IMR-90 (cell line): ENCODE data around the gene CAVIN2. TPM values are rescaled to one million over a fixed set of nuclear protein-coding genes. Genes with fewer than 3 reads are reported as not detected.

ENCODE experiments used
- ATAC-seq: fragments of 200-7000 bp; cut with Tn5 transposase; 2 replicates; pipeline ENCODE4 v1.9.1; 2020; ENCODE audit warnings: low read depth, mild to moderate bottlenecking, moderate library complexity
- BruUV-seq: library from RNA; stranded (reverse); fragments of 400-500 nt; replicated peaks from 2 replicates; lab custom pipeline; 2021; lab: Mats Ljungman, UMichigan
- CTCF ChIA-PET: fragments of 300-600 bp; formaldehyde crosslinking; extraction: SDS; loops from one replicate; lab custom pipeline; 2021; ENCODE audit warnings: antibody characterized with exemption; lab: Yijun Ruan, JAX
- POLR2A ChIA-PET: fragments of 300-600 bp; sonication (Branson Sonifier 250); formaldehyde crosslinking; loops from one replicate; lab custom pipeline; 2022; ENCODE audit warnings: antibody characterized with exemption; ENCODE audit not compliant: unreplicated experiment; lab: Charles Lee
- DNase-seq: peaks from one replicate; pipeline ENCODE4 v3.0.0; 2013
- H2AFZ ChIP-seq: replicated peaks from 2 replicates; pipeline ENCODE3; 2013; ENCODE audit warnings: low read length, mild to moderate bottlenecking; ENCODE audit not compliant: poor library complexity
- H2AK5ac ChIP-seq: 2 replicates; pipeline ENCODE4 v1.6.1; 2013; ENCODE audit warnings: low read depth, low read length, inconsistent platforms
- H2AK9ac ChIP-seq: replicated peaks from 2 replicates; pipeline ENCODE3; 2013; ENCODE audit warnings: mild to moderate bottlenecking, low read depth, low read length, moderate library complexity; ENCODE audit not compliant: poor library complexity
- H2BK120ac ChIP-seq: 2 replicates; pipeline ENCODE4 v1.6.1; 2013; ENCODE audit warnings: low read depth, low read length, inconsistent platforms
- H2BK15ac ChIP-seq: 3 replicates; pipeline ENCODE4 v1.6.1; 2013; ENCODE audit warnings: low read depth, low read length, inconsistent platforms
- H2BK20ac ChIP-seq: 2 replicates; pipeline ENCODE4 v1.6.1; 2013; ENCODE audit warnings: low read depth, mild to moderate bottlenecking, inconsistent platforms, low read length, moderate library complexity
- H2BK5ac ChIP-seq: 2 replicates; pipeline ENCODE4 v1.6.1; 2013; ENCODE audit warnings: mild to moderate bottlenecking, low read depth, low read length, inconsistent platforms; ENCODE audit not compliant: poor library complexity, severe bottlenecking
- H3K14ac ChIP-seq: replicated peaks from 2 replicates; pipeline ENCODE4 v1.6.1; 2013; ENCODE audit warnings: low read depth, low read length, inconsistent platforms
- H3K18ac ChIP-seq: 2 replicates; pipeline ENCODE4 v1.6.1; 2013; ENCODE audit warnings: low read depth, low read length, control low read depth
- H3K23ac ChIP-seq: 2 replicates; pipeline ENCODE4 v1.6.1; 2013; ENCODE audit warnings: low read depth, low read length, inconsistent platforms
- H3K27ac ChIP-seq: 2 replicates; pipeline ENCODE4 v1.5.1; 2013; ENCODE audit warnings: mild to moderate bottlenecking, control low read depth, low read length; ENCODE audit not compliant: insufficient read depth
- H3K27me3 ChIP-seq: 2 replicates; pipeline ENCODE4 v1.6.1; 2013; ENCODE audit warnings: low read length; ENCODE audit not compliant: control insufficient read depth, insufficient read depth
- H3K36me3 ChIP-seq: 2 replicates; pipeline ENCODE4 v1.6.1; 2013; ENCODE audit warnings: low read length, mixed read lengths; ENCODE audit not compliant: control insufficient read depth, insufficient read depth
- H3K4ac ChIP-seq: 2 replicates; pipeline ENCODE4 v1.6.1; 2013; ENCODE audit warnings: low read depth, low read length, inconsistent platforms
- H3K4me1 ChIP-seq: 2 replicates; pipeline ENCODE4 v1.6.1; 2013; ENCODE audit warnings: low read length, mixed read lengths; ENCODE audit not compliant: control insufficient read depth, insufficient read depth
- H3K4me2 ChIP-seq: 2 replicates; pipeline ENCODE4 v1.6.1; 2013; ENCODE audit warnings: low read depth, mild to moderate bottlenecking, control low read depth, low read length, moderate library complexity
- H3K4me3 ChIP-seq: 2 replicates; pipeline ENCODE4 v1.5.1; 2013; ENCODE audit warnings: low read depth, mild to moderate bottlenecking, control low read depth, low read length, moderate library complexity; ENCODE audit not compliant: insufficient read depth
- H3K56ac ChIP-seq: 2 replicates; pipeline ENCODE4 v1.6.1; 2013; ENCODE audit warnings: low read length, inconsistent platforms; ENCODE audit not compliant: insufficient read depth; ENCODE audit errors: extremely low read depth
- H3K79me1 ChIP-seq, 2 experiments: 2 replicates each; pipeline ENCODE4 v1.6.1; 2013; ENCODE audit warnings: low read length in 2 of 2, inconsistent platforms in 1 of 2, low read depth in 1 of 2
- H3K9ac ChIP-seq: 2 replicates; pipeline ENCODE4 v1.6.1; 2013; ENCODE audit warnings: low read depth, low read length, control low read depth
- H3K9me1 ChIP-seq: 2 replicates; pipeline ENCODE4 v1.6.1; 2013; ENCODE audit warnings: low read length, inconsistent platforms; ENCODE audit not compliant: insufficient read depth
- H3K9me3 ChIP-seq: 2 replicates; pipeline ENCODE4 v1.6.1; 2013; ENCODE audit warnings: low read length; ENCODE audit not compliant: control insufficient read depth, insufficient read depth
- H4K20me1 ChIP-seq: 2 replicates; pipeline ENCODE4 v1.6.1; 2013; ENCODE audit warnings: low read length, inconsistent platforms; ENCODE audit not compliant: insufficient read depth
- H4K5ac ChIP-seq: 2 replicates; pipeline ENCODE4 v1.6.1; 2013; ENCODE audit warnings: mild to moderate bottlenecking, low read depth, low read length, control low read depth
- H4K8ac ChIP-seq, 2 experiments: 2 replicates each; pipeline ENCODE4 v1.6.1; 2013; ENCODE audit warnings: low read depth in 2 of 2, low read length in 2 of 2, control low read depth in 1 of 2, inconsistent platforms in 1 of 2
- H4K91ac ChIP-seq: 2 replicates; pipeline ENCODE4 v1.6.1; 2013; ENCODE audit warnings: low read depth, low read length, inconsistent platforms; ENCODE audit not compliant: insufficient read depth
- MAZ ChIP-seq: IDR thresholded peaks from 2 replicates; pipeline ENCODE4 v1.6.1; 2012; ENCODE audit warnings: low read depth, mild to moderate bottlenecking, low read length, improper control_type of control experiment, moderate library complexity, borderline replicate concordance
- POLR2A ChIP-seq: IDR thresholded peaks from 2 replicates; pipeline ENCODE4 v1.6.1; 2012; ENCODE audit warnings: mild to moderate bottlenecking, low read depth, low read length
- WGBS, 2 experiments: methylation state at CpG; one replicate each; pipeline versions ENCODE4 v1.1.5 to v1.1.7; 2013; ENCODE audit warnings: missing lambda C conversion rate in 2 of 2; ENCODE audit not compliant: insufficient read length in 1 of 2; ENCODE audit errors: extremely low coverage in 2 of 2; 5-methylcytosine and 5-hydroxymethylcytosine counted together
- dilution Hi-C: fragments of 300-500 bp; cut with HindIII; formaldehyde crosslinking; loops from one replicate; pipeline ENCODE4 v1.14.3; 2018; ENCODE audit warnings: low sequenced_read_pairs; ENCODE audit not compliant: unreplicated experiment
- in situ Hi-C: fragments of 300-500 bp; cut with MboI; formaldehyde crosslinking; loops from 3 replicates; pipeline ENCODE4 v1.14.3; 2019; ENCODE audit warnings: low sequenced_read_pairs, inconsistent platforms, mixed read lengths
- intact Hi-C: fragments of 100-400 bp; cut with micrococcal nuclease; formaldehyde crosslinking; loops from 2 replicates; pipeline ENCODE4 v1.10.0; 2022
- polyA plus RNA-seq, 3 experiments: library from polyadenylated mRNA; depleted of rRNA; stranded (reverse); fragments of >200 nt; gene quantifications; 2 replicates each; pipeline ENCODE4 v1.2.3, GENCODE V29; 2012; ENCODE audit warnings: low replicate concordance in 1 of 3
- total RNA-seq: library from RNA; depleted of rRNA; stranded (reverse); fragments of >200 nt; gene quantifications from 2 replicates; pipeline ENCODE4 v1.2.3, GENCODE V29; 2012
- TF ChIP-seq, protein P1 (sequence below): fragments of 150-350 bp; IDR thresholded peaks from 2 replicates; pipeline ENCODE4 v1.6.1; 2017; ENCODE audit warnings: mild to moderate bottlenecking, antibody characterized with exemption, low read length, low read depth

CAVIN2 gene
- total and polyA plus RNA-seq, 2 of the 4 experiments (the other 2 are of a cell fraction): 7.7 to 11.5 TPM

DNA sequence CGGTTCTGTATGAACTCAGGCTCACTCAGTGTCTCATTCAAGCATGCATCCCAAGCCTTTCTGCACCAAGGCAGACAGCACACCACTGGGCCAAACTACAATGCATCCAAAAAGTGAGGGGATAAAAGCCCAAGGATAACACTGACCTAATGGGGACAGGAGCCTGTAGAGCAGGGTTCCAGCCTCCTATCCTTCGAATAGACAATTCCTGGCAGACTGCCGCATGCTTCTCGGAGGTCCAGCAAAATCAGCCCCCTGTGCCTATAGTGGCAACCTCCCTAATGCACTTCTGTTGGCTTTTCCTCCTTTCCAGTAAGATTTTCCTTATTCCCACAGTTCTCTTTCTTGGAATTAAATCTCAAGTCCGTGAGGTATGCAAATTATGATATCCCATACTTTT lies 44.8 kb upstream of the CAVIN2 start:
- Histone ChIP-seq H3K4me2 (no peak overlapping the region), H3K18ac (peak overlapping the region; percentile 70), H2BK5ac (peak overlapping the region; percentile 36), H3K36me3 (no peaks in the 10 kb centered on the region), H3K4me1 (peaks cover 10% of the 10 kb centered on the region), H3K23ac (no peak overlapping the region), H2BK15ac (0 out of 3 replicates have a peak overlapping the region, but pooled peaks have one; percentile 28), H3K56ac (no peak overlapping the region), H4K8ac (no peak overlapping the region), H3K9me1 (peaks cover 12% of the 10 kb centered on the region), H2AK5ac (peak overlapping the region; percentile 26; the same call in 1 of the 2 replicates), H3K27ac (no peak overlapping the region), H3K4ac (peak overlapping the region; percentile 28; the same call in 1 of the 2 replicates), H2AFZ (no peak overlapping the region), H3K4me3 (no peak overlapping the region), H2BK120ac (peak overlapping the region; percentile 1; the same call in 1 of the 2 replicates), H3K9me3 (no peaks in the 10 kb centered on the region; the same call in 1 of the 2 replicates), H3K27me3 (no peaks in the 10 kb centered on the region), H4K5ac (no peak overlapping the region), H2AK9ac (no peak overlapping the region), H4K20me1 (no peaks in the 10 kb centered on the region), H3K14ac (no peak overlapping the region), H3K79me1 (no peaks in the 10 kb centered on the region), H3K9ac (no peak overlapping the region), H4K91ac (peak overlapping the region; percentile 32), H2BK20ac (peak overlapping the region; percentile 65)
- ChIA-PET CTCF (no interaction called here), POLR2A (no interaction called here)
- dilution Hi-C loops (no loop called here), intact Hi-C loops (no loop called here), in situ Hi-C loops (no loop called here)
- WGBS, 2 experiments: 92% methylated on average over 3 of the region's 5 CpGs; no CpG with 5 or more reads in 1 of the 2 experiments
- DNase-seq: no peak
- no peak for TF ChIP-seq POLR2A
- TF ChIP-seq MAZ: no peak
- TF ChIP-seq, protein P1, sequence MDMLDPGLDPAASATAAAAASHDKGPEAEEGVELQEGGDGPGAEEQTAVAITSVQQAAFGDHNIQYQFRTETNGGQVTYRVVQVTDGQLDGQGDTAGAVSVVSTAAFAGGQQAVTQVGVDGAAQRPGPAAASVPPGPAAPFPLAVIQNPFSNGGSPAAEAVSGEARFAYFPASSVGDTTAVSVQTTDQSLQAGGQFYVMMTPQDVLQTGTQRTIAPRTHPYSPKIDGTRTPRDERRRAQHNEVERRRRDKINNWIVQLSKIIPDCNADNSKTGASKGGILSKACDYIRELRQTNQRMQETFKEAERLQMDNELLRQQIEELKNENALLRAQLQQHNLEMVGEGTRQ: no peak
- no TSS peak for BruUV-seq
- ATAC-seq: no peak
